ENCODE data around the gene DDA1. TPM values are rescaled to one million over a fixed set of nuclear protein-coding genes. Genes with fewer than 3 reads are reported as not detected.
A peak's percentile ranks its signal among the peaks of the same experiment; 100 is the strongest.

Gene DDA1
- total and polyA plus RNA-seq, 2 of the 13 experiments (the other 11 are each of a cell fraction or from before 2014, with no cell fraction given) = 24.5 to 26.0 TPM

DNA sequence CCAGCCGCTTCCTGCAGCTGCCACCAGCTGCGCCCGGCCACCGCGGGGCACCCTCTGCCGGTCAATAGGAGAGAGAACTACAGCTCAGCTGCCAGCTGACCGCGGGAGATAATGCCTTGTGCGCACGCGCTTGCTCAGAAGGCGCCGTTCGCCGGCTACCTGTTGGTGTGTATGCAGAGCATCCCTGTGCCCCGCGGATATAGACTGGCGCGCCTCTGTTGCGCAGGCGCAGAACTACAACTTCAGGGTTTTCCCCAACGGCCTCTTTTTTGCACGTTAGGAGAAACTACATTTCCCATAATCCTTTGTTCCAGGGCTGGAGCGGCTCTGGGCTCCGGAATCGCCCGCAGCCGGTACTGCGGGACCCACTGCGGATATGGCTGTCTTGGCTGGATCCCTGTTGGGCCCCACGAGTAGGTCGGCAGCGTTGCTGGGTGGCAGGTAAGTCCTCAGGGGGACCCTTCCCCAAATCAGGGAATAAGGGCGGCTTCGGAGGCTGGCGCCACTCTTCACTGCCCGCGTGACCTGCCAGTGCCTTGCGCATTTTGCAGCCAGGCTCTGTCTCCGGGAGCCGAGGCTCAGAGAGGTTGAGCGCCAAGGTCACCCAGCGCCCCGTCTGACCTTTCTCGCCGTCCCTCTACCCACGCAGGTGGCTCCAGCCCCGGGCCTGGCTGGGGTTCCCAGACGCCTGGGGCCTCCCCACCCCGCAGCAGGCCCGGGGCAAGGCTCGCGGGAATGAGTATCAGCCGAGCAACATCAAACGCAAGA is 3.7 kb upstream of the DDA1 start, which contains the start of gene MRPL34 (continued):
- TF ChIP-seq, protein P1, sequence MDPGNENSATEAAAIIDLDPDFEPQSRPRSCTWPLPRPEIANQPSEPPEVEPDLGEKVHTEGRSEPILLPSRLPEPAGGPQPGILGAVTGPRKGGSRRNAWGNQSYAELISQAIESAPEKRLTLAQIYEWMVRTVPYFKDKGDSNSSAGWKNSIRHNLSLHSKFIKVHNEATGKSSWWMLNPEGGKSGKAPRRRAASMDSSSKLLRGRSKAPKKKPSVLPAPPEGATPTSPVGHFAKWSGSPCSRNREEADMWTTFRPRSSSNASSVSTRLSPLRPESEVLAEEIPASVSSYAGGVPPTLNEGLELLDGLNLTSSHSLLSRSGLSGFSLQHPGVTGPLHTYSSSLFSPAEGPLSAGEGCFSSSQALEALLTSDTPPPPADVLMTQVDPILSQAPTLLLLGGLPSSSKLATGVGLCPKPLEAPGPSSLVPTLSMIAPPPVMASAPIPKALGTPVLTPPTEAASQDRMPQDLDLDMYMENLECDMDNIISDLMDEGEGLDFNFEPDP (CRISPR knock-in tag; conservative IDR thresholded peaks at IDR 0.05) = 0 out of 2 replicates have a peak, but pooled peaks have one; percentile 85
- TF ChIP-seq FOXK1 (CRISPR knock-in tag; IDR thresholded peaks at IDR 0.05; ENCODE audit: borderline replicate concordance, low read depth) (peak; percentile 79; the same call in 1 of the 2 replicates), SP2 (CRISPR knock-in tag; IDR thresholded peaks at IDR 0.05) (0 out of 2 replicates have a peak, but pooled peaks have one; percentile 27), NFKBIZ (CRISPR knock-in tag; IDR thresholded peaks at IDR 0.05) (no peak), ATRX (CRISPR knock-in tag; IDR thresholded peaks at IDR 0.05; ENCODE audit: borderline replicate concordance) (no peak), ZNF549 (CRISPR knock-in tag; IDR thresholded peaks at IDR 0.05) (no peak), EHMT2 (IDR thresholded peaks at IDR 0.05; ENCODE audit: borderline replicate concordance, low read depth, low read length) (no peak), E2F1 (CRISPR knock-in tag; IDR thresholded peaks at IDR 0.05) (peak; percentile 46), SMARCC2 (IDR thresholded peaks at IDR 0.05) (no peak), RCOR2 (CRISPR knock-in tag; IDR thresholded peaks at IDR 0.05) (no peak), USF2 (IDR thresholded peaks at IDR 0.05; ENCODE audit: low read depth, low read length) (0 out of 2 replicates have a peak, but pooled peaks have one; percentile 15), USF2 (CRISPR knock-in tag; IDR thresholded peaks at IDR 0.05; ENCODE audit: borderline replicate concordance) (no peak; the same call in 1 of the 2 replicates), FOXO1 (CRISPR knock-in tag; IDR thresholded peaks at IDR 0.05) (peak; percentile 48; the same call in 1 of the 2 replicates), ZNF788 (CRISPR knock-in tag; IDR thresholded peaks at IDR 0.05; ENCODE audit: borderline replicate concordance) (no peak), NFE2 (CRISPR knock-in tag; IDR thresholded peaks at IDR 0.05) (no peak), GPN1 (CRISPR knock-in tag; IDR thresholded peaks at IDR 0.05; ENCODE audit: borderline replicate concordance) (no peak), CHCHD3 (CRISPR knock-in tag; IDR thresholded peaks at IDR 0.05) (no peak), ZNF570 (CRISPR knock-in tag; IDR thresholded peaks at IDR 0.05; ENCODE audit: borderline replicate concordance) (no peak)
- TF ChIP-seq, protein P2, sequence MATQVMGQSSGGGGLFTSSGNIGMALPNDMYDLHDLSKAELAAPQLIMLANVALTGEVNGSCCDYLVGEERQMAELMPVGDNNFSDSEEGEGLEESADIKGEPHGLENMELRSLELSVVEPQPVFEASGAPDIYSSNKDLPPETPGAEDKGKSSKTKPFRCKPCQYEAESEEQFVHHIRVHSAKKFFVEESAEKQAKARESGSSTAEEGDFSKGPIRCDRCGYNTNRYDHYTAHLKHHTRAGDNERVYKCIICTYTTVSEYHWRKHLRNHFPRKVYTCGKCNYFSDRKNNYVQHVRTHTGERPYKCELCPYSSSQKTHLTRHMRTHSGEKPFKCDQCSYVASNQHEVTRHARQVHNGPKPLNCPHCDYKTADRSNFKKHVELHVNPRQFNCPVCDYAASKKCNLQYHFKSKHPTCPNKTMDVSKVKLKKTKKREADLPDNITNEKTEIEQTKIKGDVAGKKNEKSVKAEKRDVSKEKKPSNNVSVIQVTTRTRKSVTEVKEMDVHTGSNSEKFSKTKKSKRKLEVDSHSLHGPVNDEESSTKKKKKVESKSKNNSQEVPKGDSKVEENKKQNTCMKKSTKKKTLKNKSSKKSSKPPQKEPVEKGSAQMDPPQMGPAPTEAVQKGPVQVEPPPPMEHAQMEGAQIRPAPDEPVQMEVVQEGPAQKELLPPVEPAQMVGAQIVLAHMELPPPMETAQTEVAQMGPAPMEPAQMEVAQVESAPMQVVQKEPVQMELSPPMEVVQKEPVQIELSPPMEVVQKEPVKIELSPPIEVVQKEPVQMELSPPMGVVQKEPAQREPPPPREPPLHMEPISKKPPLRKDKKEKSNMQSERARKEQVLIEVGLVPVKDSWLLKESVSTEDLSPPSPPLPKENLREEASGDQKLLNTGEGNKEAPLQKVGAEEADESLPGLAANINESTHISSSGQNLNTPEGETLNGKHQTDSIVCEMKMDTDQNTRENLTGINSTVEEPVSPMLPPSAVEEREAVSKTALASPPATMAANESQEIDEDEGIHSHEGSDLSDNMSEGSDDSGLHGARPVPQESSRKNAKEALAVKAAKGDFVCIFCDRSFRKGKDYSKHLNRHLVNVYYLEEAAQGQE (IDR thresholded peaks at IDR 0.05; ENCODE audit: borderline replicate concordance in 1 of 2, low read depth in 1 of 2, low read length in 2 of 2) = no peak
